ENCODE results near the gene CFAP141.
"Not testable (repeated sequence)": the region's sequence is repeated elsewhere in the genome, so short reads cannot be mapped to it uniquely, and the experiment has no call there.

The CFAP141 gene

GRCh38 chr1:154237435-154237834 is 31.3 kb upstream of the CFAP141 start:
- Histone ChIP-seq H3K27ac (ENCODE audit: low read depth, low read length) (no peak overlapping the region), H3K4me1 (ENCODE audit: control insufficient read depth, low read length) (no peaks in the 10 kb centered on the region), H3K79me2 (ENCODE audit: control insufficient read depth, low read length) (peaks cover 92% of the 10 kb centered on the region), H3F3A (ENCODE audit: control insufficient read depth, insufficient read depth) (no peaks in the 10 kb centered on the region), H3K9me2 (replicated peaks; ENCODE audit: control insufficient read depth, low read length) (no peaks in the 10 kb centered on the region), H3K9me3 (ENCODE audit: control insufficient read depth, insufficient read depth, low read length) (no peaks in the 10 kb centered on the region), H3K4me2 (ENCODE audit: low read length) (no peak overlapping the region), H3K27me3 (ENCODE audit: control insufficient read depth, low read length) (no peaks in the 10 kb centered on the region), H3K4me3 (ENCODE audit: low read length) (no peak overlapping the region), H4K20me1 (ENCODE audit: control insufficient read depth, insufficient read depth, low read depth, low read length) (peaks cover 7% of the 10 kb centered on the region; the same call in 1 of the 2 replicates), H3K36me3 (ENCODE audit: control insufficient read depth, low read length) (peaks cover 96% of the 10 kb centered on the region)
- TF ChIP-seq EZH2phosphoT487 (IDR thresholded peaks at IDR 0.05; ENCODE audit: borderline replicate concordance, low read length), result no peak
- no peak for TF ChIP-seq CTCF (IDR thresholded peaks at IDR 0.05; ENCODE audit: low read depth, low read length, poor library complexity, severe bottlenecking)

GRCh38 chr1:154236855-154237254 is 30.7 kb upstream of the CFAP141 start:
- no peak overlapping the region for H3K4me3 ChIP-seq (ENCODE audit: low read length)
- H3K27ac ChIP-seq (ENCODE audit: low read depth, low read length), result no peak overlapping the region
- no peaks in the 10 kb centered on the region for H3K9me3 ChIP-seq (ENCODE audit: control insufficient read depth, insufficient read depth, low read length)
- no peaks in the 10 kb centered on the region for H3K4me1 ChIP-seq (ENCODE audit: control insufficient read depth, low read length)
- peaks cover 92% of the 10 kb centered on the region for H3K79me2 ChIP-seq (ENCODE audit: control insufficient read depth, low read length)
- no peaks in the 10 kb centered on the region for H3K9me2 ChIP-seq (replicated peaks; ENCODE audit: control insufficient read depth, low read length)
- no peaks in the 10 kb centered on the region for H3K27me3 ChIP-seq (ENCODE audit: control insufficient read depth, low read length)
- H3K36me3 ChIP-seq (ENCODE audit: control insufficient read depth, low read length), result peaks cover 96% of the 10 kb centered on the region
- no peaks in the 10 kb centered on the region for H3F3A ChIP-seq (ENCODE audit: control insufficient read depth, insufficient read depth)
- H4K20me1 ChIP-seq (ENCODE audit: control insufficient read depth, insufficient read depth, low read depth, low read length), result 0 out of 2 replicates have a peak, but pooled peaks cover 7% of the 10 kb centered on the region
- TF ChIP-seq CTCF (IDR thresholded peaks at IDR 0.05; ENCODE audit: low read depth, low read length, poor library complexity, severe bottlenecking) (no peak), EZH2phosphoT487 (IDR thresholded peaks at IDR 0.05; ENCODE audit: borderline replicate concordance, low read length) (no peak)
- H3K4me2 ChIP-seq (ENCODE audit: low read length), result no peak overlapping the region

GRCh38 chr1:154233127-154233526 is 27.0 kb upstream of the CFAP141 start:
- H3K4me3 ChIP-seq (ENCODE audit: low read length); H3K9me2 ChIP-seq (replicated peaks; ENCODE audit: control insufficient read depth, low read length); H3K4me2 ChIP-seq (ENCODE audit: low read length); H3F3A ChIP-seq (ENCODE audit: control insufficient read depth, insufficient read depth); H3K9me3 ChIP-seq (ENCODE audit: control insufficient read depth, insufficient read depth, low read length); H3K4me1 ChIP-seq (ENCODE audit: control insufficient read depth, low read length); H3K27ac ChIP-seq (ENCODE audit: low read depth, low read length); H4K20me1 ChIP-seq (ENCODE audit: control insufficient read depth, insufficient read depth, low read depth, low read length); H3K27me3 ChIP-seq (ENCODE audit: control insufficient read depth, low read length): not testable (repeated sequence)
- Histone ChIP-seq H3K36me3 (ENCODE audit: control insufficient read depth, low read length) (peaks cover 98% of the 10 kb centered on the region), H3K79me2 (ENCODE audit: control insufficient read depth, low read length) (peaks cover 94% of the 10 kb centered on the region)

GRCh38 chr1:154231112-154231511 is 25.0 kb upstream of the CFAP141 start:
- not testable (repeated sequence) for H3K27ac ChIP-seq (ENCODE audit: low read depth, low read length); H3K4me2 ChIP-seq (ENCODE audit: low read length); H3K4me3 ChIP-seq (ENCODE audit: low read length); H4K20me1 ChIP-seq (ENCODE audit: control insufficient read depth, insufficient read depth, low read depth, low read length); H3K9me2 ChIP-seq (replicated peaks; ENCODE audit: control insufficient read depth, low read length); H3K4me1 ChIP-seq (ENCODE audit: control insufficient read depth, low read length); H3K27me3 ChIP-seq (ENCODE audit: control insufficient read depth, low read length); H3K9me3 ChIP-seq (ENCODE audit: control insufficient read depth, insufficient read depth, low read length); H3F3A ChIP-seq (ENCODE audit: control insufficient read depth, insufficient read depth)
- Histone ChIP-seq H3K36me3 (ENCODE audit: control insufficient read depth, low read length) (peaks cover 98% of the 10 kb centered on the region), H3K79me2 (ENCODE audit: control insufficient read depth, low read length) (peaks cover 94% of the 10 kb centered on the region)
